Bone marrow (tissue), 2 donors: ENCODE results near the gene ZC3H8.

Experiments used
- DNase-seq, 2 donors: peaks; one replicate each; lab custom pipeline; 2025; lab: John Stamatoyannopoulos, UW

Gene ZC3H8

DNA sequence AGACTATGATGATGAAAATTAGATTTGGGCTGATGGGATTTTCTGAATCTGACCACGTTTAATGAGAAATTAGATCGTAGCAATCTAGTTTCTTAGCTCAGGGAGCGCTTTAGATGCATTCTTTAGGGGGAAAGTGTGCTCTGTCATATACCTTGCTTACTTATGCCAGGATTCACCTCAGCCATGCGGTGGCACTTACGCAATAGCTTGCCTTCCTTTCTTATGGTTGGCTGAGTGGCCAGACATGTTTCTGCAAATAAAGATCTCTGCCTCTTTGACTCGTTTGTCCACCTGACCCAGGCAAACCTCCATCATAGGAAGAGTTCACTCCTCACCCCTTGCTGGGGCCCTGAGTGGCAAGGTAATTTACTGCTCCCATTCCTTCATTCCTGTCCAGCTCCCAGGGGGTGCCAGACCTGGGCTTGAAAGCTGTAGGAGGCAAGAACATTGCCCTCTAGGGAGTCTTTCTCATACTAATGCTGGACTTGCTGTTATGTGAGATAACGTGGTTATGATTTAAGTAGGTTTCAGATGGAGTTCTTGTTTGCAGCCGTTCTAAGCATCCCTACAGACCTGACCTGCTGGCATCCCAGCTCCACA, 59.6 kb downstream of the ZC3H8 start:
- no peak for DNase-seq

DNA sequence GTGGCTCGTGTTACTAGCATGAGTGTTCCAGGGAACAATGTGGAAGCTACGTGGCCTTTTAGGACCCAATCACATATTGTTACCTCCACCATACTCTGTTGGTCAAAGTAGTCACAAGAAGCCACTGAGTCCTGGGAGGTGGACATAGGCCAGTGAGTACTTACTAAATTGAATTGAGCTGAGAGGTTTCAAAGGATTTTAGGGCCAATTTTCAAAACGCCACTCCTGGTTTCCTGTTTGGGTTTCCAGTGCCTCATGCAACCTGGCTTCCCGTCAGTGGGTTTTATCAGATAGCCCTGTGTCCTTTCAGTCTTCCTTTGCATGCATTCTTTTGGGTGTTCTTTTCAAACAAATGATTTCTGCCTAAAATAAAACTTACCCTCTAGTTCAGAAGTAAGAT, 60.4 kb downstream of the ZC3H8 start:
- no peak for DNase-seq

DNA sequence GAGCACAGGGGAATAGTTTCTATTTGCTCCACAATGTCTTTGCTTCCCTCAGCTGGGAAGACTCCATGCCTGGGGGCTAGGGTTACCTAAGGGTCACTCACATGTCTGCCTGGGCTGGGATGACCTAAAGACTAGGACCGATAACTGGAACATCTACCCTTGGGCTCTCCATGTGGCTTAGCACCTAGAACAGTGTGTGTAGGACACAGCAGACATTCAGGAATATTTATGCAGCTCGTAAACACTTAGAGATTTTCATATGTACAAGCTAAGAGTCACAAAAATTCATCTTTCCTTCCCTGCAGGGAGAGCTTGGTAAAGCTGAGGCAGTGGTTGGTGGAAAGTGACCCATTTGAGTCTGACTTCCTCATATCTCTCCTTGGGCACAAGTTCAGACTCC, 60.8 kb downstream of the ZC3H8 start:
- DNase-seq: no peak

DNA sequence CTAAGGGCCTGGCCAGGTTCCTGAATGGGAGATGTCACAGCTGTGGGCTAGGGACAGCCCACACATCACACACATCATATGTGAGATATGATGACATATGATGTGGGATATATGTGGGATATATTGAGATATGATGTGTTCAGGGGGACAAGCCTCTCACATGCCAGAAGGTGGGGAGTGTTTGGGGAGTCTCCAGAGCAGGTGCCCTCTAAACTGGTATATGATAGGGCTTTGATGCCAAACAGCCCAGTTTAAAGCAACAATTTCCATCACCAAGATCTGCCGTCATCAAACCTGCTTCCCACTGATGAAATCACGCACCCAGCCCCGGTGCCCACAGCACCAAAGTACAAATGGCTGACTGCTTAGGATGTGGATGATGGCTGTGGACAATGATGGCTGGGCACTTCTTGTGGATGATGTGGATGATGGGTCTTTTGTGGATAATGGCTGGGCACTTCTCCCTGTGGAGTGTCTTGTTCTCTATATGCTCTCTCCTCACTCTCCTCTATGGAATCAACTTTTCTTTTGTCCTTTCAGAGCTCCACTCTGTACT, 65.8 kb downstream of the ZC3H8 start:
- no peak for DNase-seq

DNA sequence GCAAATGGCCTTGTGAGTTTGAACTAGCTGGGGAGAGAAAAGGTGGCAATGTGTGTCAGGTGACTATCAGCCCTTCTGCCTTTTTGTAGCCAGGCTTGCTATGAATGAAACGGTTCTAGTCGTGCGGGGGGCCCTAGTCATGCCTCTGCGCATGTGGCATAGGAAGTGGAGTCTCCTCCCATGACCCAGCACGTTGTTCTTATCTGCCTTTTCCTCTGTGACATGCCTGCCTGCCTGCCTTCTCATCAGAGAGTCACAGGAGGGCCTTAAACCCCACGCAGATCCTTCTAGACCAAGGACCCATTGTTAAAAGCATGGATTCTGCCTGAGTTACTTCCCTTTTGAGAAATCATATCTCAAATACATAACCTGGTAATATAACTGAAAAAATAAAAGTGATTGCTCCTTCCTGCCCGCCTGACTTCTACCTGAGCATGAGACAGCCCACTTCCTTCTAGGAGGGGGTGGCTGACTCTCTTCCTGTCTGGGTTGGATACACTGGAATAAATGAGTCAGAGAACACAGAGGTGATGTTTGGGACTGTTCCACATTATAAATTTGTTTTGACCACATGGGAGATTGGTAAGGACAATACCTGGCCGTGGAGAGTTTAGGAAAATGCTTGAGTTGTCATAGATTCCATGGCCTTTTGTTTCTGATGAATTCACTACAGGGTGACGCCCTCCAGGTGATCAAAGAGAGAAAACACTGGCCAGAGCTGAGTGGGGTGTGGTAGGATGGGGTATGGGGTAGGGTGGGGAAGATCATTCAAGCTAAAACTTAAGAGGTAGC, 66.8 kb downstream of the ZC3H8 start:
- no peak for DNase-seq

DNA sequence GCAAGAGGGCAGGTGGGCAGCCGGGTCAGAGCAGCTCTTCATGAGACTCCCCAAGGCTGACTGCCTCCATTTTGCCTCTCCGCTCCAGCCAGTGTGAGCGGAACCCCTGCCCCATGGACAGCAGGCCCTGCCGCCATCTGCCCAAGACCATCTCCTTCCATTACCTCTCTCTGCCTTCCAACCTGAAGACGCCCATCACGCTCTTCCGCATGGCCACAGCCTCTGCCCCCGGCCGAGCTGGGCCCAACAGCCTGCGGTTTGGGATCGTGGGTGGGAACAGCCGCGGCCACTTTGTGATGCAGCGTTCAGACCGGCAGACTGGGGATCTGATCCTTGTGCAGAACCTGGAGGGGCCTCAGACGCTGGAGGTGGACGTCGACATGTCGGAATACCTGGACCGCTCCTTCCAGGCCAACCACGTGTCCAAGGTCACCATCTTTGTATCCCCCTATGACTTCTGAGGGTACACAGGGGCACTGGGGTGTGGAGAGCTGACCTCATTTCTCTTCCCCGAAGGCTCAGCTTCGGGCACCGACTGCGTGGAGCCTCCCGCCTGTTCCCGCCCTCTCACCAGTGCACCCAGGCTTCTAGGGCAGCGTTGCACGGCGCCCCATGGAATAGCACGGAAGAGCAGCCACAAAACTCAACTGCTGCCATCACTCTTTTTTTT, 67.7 kb downstream of the ZC3H8 start:
- DNase-seq: no peak

DNA sequence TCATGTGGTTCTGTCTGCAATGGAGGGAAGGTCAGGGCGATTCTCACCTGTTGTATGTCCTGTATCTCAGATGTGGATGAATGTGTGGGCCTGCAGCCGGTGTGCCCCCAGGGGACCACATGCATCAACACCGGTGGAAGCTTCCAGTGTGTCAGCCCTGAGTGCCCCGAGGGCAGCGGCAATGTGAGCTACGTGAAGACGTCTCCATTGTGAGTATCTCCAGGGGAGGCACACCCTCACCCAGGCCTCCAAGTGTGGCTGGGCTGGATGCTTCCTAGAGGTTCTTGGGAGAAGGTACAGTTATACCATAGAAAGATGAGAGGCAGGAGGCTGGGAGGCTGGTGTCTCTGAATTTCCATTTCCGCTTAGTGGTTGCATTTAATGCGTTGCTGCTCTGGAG, 69.7 kb downstream of the ZC3H8 start:
- no peak for DNase-seq

GRCh38 chr2:112184121-112184520, 70.7 kb downstream of the ZC3H8 start:
- DNase-seq: no peak

DNA sequence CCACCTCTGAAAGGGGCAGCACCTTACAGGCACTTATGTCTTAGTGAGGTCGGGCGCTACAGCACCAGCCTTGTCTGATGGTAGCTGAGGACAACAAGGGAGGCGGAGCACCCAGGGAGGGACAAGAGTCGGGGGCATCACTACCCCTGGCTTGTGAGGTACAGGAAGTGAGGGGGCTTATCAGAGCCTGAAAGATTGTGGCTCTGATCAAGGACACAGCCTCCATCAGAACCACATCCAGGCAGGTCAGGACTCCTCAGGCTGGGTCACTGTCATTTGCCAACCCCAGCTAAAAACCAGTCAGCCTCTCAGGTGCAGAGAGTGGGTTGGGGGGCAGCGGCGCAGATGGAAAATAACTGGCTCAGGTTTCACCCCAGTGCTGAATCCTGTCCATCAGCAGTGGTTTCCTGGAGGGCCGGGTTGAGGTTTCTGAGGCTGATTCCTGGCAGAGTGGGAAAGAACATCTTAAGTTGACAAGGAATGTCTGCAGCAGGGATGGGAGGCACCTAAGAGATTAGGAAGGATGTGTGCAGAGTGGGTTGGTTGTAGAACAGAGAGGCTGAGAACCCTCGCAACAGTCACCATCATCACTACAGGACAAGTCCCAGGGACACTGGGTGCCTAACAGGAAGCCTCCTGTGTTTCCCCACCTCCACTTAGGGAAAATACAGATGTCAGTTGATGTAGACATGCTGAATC, 71.4 kb downstream of the ZC3H8 start:
- no peak for DNase-seq

GRCh38 chr2:112182581-112183034, 72.2 kb downstream of the ZC3H8 start:
- DNase-seq: no peak

GRCh38 chr2:112181571-112182290, 73.1 kb downstream of the ZC3H8 start:
- DNase-seq: no peak

- no peak for DNase-seq
These were observed 78.8 kb downstream of the ZC3H8 start for GRCh38 chr2:112175958-112176573.

DNA sequence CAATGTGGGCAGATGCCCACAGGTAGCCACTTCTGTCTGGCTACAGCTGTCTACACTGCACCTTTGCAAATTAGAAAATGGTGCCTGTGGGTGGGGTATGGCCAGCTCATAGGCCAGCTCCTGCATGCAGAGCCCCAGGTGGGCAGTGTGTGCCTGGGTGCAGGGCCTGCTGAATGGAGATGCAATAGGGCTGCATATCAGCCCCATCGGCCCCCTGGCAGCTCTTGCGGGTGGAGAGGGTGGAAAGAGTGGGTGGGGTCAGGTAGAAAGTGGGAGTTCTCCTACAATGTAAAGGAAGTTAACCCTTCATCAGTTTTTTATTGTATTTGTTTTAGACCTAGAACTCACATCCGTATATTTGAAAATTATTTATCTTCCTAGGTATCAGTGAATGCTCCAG, 79.5 kb downstream of the ZC3H8 start:
- DNase-seq: no peak

GRCh38 chr2:112174383-112174782, 80.5 kb downstream of the ZC3H8 start:
- no peak for DNase-seq

DNA sequence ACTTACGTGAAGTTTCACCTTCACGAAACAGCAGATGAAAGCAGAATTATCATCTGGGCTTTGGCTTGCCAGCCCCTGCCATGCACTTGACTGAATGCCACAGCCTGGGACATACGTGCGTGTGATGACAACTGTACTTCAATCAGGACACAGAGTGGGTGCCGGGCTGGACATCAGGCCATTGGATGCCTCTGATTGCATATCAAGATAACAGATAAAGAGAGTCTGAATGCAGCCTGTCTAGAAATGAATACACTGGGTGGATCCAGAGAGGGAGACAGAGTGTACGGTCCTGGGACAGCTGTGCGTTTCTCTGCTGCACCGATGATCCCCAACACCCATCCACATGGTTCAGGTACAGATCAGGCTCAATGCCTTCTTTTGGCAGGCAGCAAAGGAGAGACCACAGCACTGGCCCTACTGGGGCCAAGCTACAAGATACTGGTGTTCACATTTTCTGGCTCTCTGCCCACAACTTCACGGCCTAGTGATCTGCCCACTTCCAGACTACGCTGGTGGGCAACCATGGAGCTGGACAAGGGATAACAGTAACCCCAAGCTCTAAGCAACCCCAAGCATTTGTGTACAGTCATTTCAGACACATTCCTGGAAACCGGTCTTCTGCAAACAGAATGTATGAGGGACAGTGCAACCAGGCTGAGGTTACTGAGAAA, 81.1 kb downstream of the ZC3H8 start:
- no peak for DNase-seq

- no peak for DNase-seq
These were observed 84.3 kb downstream of the ZC3H8 start for GRCh38 chr2:112170495-112170894.

DNA sequence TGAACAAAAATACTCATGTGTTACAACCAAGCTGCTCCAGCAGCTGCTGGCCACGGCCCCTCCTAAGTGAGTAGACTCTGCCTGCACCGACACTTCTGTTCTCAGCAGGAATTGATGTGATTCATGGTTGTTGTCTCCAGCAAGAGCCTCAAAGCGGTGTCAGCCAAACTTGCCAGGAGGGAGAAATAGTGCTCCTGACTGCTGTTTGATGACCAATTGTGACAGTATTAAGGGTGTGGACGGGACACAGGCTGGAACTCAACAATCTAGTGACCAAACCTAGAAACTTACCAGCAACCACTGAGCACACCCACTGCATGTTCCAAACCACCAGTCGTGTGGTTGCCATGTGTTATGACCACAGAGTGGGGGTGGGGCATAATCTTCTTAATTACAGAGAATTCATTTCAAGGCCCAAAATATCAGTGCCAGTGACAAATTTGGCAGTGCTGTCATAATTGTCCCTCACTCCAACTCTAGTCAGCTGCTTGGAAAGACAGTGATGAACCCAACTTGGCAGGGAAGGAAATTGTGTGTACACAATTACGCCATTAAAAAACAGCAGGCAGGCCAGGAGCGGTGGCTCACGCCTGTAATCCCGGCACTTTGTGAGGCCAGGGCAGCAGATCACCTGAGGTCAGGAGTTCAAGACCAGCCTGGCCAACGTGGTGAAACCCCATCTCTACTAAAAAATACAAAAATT, 86.3 kb downstream of the ZC3H8 start:
- no peak for DNase-seq

GRCh38 chr2:112166806-112167499, 87.9 kb downstream of the ZC3H8 start:
- no peak for DNase-seq

- DNase-seq: no peak
These were observed 89.5 kb downstream of the ZC3H8 start for GRCh38 chr2:112165296-112165695.
